ENCODE measurements around the gene TUBA3C.

The TUBA3C gene

GRCh38 chr13:19161308-19161707 lies 20.3 kb downstream of the TUBA3C start:
- no peak for DNase-seq

GRCh38 chr13:19159761-19160420 lies 21.7 kb downstream of the TUBA3C start:
- no peak for DNase-seq

GRCh38 chr13:19159181-19159580 lies 22.4 kb downstream of the TUBA3C start:
- no peak for DNase-seq

- no peak for DNase-seq
Measured at GRCh38 chr13:19158526-19159174, 23.0 kb downstream of the TUBA3C start.

- no peak for DNase-seq
Measured at GRCh38 chr13:19158006-19158405, 23.6 kb downstream of the TUBA3C start.

GRCh38 chr13:19157461-19157860 lies 24.2 kb downstream of the TUBA3C start:
- DNase-seq = no peak

GRCh38 chr13:19156013-19156825 lies 25.4 kb downstream of the TUBA3C start:
- no peak for DNase-seq

GRCh38 chr13:19155321-19155861 lies 26.2 kb downstream of the TUBA3C start:
- no peak for DNase-seq

- no peak for DNase-seq
Measured at GRCh38 chr13:19154843-19155242, 26.8 kb downstream of the TUBA3C start.

- no peak for DNase-seq
Measured at GRCh38 chr13:19153782-19154450, 27.7 kb downstream of the TUBA3C start.

- no peak for DNase-seq
Measured at GRCh38 chr13:19152403-19152802, 29.2 kb downstream of the TUBA3C start.

- DNase-seq = no peak
Measured at GRCh38 chr13:19151581-19152263, 29.9 kb downstream of the TUBA3C start.

- no peak for DNase-seq
Measured at GRCh38 chr13:19150712-19151228, 30.9 kb downstream of the TUBA3C start.

GRCh38 chr13:19150226-19150625 lies 31.4 kb downstream of the TUBA3C start:
- DNase-seq = no peak

- DNase-seq = no peak
Measured at GRCh38 chr13:19148561-19148960, 33.1 kb downstream of the TUBA3C start.
